Right lobe of liver (tissue), 4 donors: Measurements from ENCODE around the gene HSD17B2.

Experiments
- POLR2A ChIP-seq: fragments of 450-650 bp; IDR thresholded peaks from one replicate; pipeline ENCODE4 v1.6.1; 2017; ENCODE audit warnings: antibody characterized with exemption, mild to moderate bottlenecking
- TF ChIP-seq, protein P1 (sequence below), 4 donors: fragments of 200-600 bp in 3 of 4; fragments of 450-650 bp in 1 of 4; IDR thresholded peaks; one replicate each; pipeline versions ENCODE4 v1.5.1 to v1.8.0; 2016 to 2022; ENCODE audit warnings: antibody characterized with exemption in 4 of 4, mild to moderate bottlenecking in 2 of 4
- donor health status: DM: no; HTN: no; CAD: no.
- donor health status: DM: no; HTN: no; CAD: no.
- donor health status: DM: no; HTN: yes; CAD: no.

DNA sequence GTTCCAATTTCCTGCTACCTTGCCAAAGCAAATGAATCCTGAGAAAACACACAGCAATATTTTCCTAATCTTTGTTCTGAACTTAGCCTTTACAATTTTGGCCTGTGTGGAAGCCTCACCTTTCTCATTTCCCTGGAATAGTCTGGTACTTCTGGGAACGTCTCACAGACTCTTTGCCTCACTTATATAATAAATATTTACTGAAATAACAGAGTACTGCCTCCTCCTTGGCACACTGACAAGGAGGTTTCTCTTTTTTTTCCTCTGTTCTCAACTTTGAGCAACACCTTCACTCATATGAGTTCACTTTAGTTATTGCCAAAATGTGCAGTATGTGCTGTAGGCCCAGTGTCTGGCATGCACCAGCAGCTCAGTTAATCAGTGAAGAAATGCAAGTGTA lies 37.3 kb downstream of the HSD17B2 start:
- TF ChIP-seq, protein P1, sequence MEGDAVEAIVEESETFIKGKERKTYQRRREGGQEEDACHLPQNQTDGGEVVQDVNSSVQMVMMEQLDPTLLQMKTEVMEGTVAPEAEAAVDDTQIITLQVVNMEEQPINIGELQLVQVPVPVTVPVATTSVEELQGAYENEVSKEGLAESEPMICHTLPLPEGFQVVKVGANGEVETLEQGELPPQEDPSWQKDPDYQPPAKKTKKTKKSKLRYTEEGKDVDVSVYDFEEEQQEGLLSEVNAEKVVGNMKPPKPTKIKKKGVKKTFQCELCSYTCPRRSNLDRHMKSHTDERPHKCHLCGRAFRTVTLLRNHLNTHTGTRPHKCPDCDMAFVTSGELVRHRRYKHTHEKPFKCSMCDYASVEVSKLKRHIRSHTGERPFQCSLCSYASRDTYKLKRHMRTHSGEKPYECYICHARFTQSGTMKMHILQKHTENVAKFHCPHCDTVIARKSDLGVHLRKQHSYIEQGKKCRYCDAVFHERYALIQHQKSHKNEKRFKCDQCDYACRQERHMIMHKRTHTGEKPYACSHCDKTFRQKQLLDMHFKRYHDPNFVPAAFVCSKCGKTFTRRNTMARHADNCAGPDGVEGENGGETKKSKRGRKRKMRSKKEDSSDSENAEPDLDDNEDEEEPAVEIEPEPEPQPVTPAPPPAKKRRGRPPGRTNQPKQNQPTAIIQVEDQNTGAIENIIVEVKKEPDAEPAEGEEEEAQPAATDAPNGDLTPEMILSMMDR (IDR thresholded peaks at IDR 0.05) = no peak
- no peak for TF ChIP-seq POLR2A
